Measurements from ENCODE around the gene SOWAHC. TPM values are rescaled to one million over a fixed set of nuclear protein-coding genes. Genes with fewer than 3 reads are reported as not detected.
A peak's percentile ranks its signal among the peaks of the same experiment; 100 is the strongest.

Gene SOWAHC
- total and polyA plus RNA-seq, 2 of the 13 experiments (the other 11 are each of a cell fraction or from before 2014, with no cell fraction given): 21.2 to 22.5 TPM

DNA sequence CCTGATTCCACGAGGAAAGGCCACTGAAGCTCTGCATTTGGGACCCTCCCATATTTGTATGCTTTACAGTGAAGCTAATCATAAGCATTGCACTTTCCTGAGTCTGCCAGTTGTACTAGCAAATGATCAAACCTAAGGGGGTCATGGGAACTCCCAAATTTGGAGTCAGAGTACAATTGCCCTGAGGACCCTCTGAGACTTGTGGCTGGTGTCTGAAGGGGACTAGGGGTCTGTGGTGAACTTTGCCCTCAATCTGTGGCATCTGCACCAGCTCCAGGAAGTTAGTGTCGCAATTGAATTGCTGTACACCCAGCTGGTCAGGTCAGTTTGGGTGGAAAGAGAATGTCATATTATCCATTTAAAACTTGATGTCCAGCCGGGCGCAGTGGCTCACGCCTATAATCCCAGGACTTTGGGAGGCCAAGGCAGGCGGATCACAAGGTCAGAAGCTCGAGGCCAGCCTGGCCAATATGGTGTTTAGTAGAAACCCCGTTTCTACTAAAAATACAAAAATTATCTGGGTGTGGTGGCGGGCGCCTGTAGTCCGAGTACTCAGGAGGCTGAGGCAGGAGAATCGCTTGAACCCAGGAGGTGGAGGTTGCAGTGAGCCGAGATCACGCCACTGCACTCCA lies 18.1 kb downstream of the SOWAHC start (continued):
- peak; percentile 91 for TF ChIP-seq MTA1 (CRISPR knock-in tag; IDR thresholded peaks at IDR 0.05; ENCODE audit: borderline replicate concordance)
- peak; percentile 46; the same call in 1 of the 2 replicates for TF ChIP-seq SP5 (CRISPR knock-in tag; IDR thresholded peaks at IDR 0.05; ENCODE audit: borderline replicate concordance, low read depth)
- 0 out of 2 replicates have a peak, but pooled peaks have one; percentile 29 for TF ChIP-seq BHLHE40 (IDR thresholded peaks at IDR 0.05; ENCODE audit: low read length)
- peak; percentile 55 for TF ChIP-seq TSC22D2 (CRISPR knock-in tag; IDR thresholded peaks at IDR 0.05; ENCODE audit: borderline replicate concordance)
- peak; percentile 93 for TF ChIP-seq HNF4G (IDR thresholded peaks at IDR 0.05; ENCODE audit: borderline replicate concordance, low read depth, low read length)
- peak; percentile 94 for TF ChIP-seq HNF4G (CRISPR knock-in tag; IDR thresholded peaks at IDR 0.05; ENCODE audit: borderline replicate concordance, low read depth)
- no peak; the same call in 1 of the 2 replicates for TF ChIP-seq ZNF567 (CRISPR knock-in tag; IDR thresholded peaks at IDR 0.05; ENCODE audit: borderline replicate concordance)
- TF ChIP-seq KAT8 (CRISPR knock-in tag; IDR thresholded peaks at IDR 0.05): peak; percentile 67; the same call in 1 of the 2 replicates
- 0 out of 2 replicates have a peak, but pooled peaks have one; percentile 66 for TF ChIP-seq ZNF510 (CRISPR knock-in tag; IDR thresholded peaks at IDR 0.05; ENCODE audit: low read depth)
- TF ChIP-seq E2F1 (CRISPR knock-in tag; IDR thresholded peaks at IDR 0.05): 0 out of 2 replicates have a peak, but pooled peaks have one; percentile 29
- TF ChIP-seq NCOR1 (IDR thresholded peaks at IDR 0.05; ENCODE audit: borderline replicate concordance, low read length): peak; percentile 86
- TF ChIP-seq AGO1 (IDR thresholded peaks at IDR 0.05; ENCODE audit: low read depth, low read length, poor library complexity, severe bottlenecking): no peak
- no peak for TF ChIP-seq REL (CRISPR knock-in tag; conservative IDR thresholded peaks at IDR 0.05)
- peak; percentile 50 for TF ChIP-seq PHF8 (CRISPR knock-in tag; IDR thresholded peaks at IDR 0.05)
- TF ChIP-seq ZNF354B (CRISPR knock-in tag; IDR thresholded peaks at IDR 0.05): peak; percentile 39; the same call in 1 of the 2 replicates
- TF ChIP-seq MIER3 (CRISPR knock-in tag; IDR thresholded peaks at IDR 0.05; ENCODE audit: borderline replicate concordance): peak; percentile 65; the same call in 1 of the 2 replicates
- peak; percentile 55; the same call in 1 of the 2 replicates for TF ChIP-seq FOXK1 (CRISPR knock-in tag; IDR thresholded peaks at IDR 0.05; ENCODE audit: borderline replicate concordance, low read depth)
- TF ChIP-seq ZBTB7B (CRISPR knock-in tag; IDR thresholded peaks at IDR 0.05): peak; percentile 99
- peak; percentile 60; the same call in 1 of the 2 replicates for TF ChIP-seq CBX5 (CRISPR knock-in tag; IDR thresholded peaks at IDR 0.05; ENCODE audit: borderline replicate concordance)
- peak; percentile 85 for TF ChIP-seq RCOR2 (CRISPR knock-in tag; IDR thresholded peaks at IDR 0.05)
- TF ChIP-seq, protein P1, sequence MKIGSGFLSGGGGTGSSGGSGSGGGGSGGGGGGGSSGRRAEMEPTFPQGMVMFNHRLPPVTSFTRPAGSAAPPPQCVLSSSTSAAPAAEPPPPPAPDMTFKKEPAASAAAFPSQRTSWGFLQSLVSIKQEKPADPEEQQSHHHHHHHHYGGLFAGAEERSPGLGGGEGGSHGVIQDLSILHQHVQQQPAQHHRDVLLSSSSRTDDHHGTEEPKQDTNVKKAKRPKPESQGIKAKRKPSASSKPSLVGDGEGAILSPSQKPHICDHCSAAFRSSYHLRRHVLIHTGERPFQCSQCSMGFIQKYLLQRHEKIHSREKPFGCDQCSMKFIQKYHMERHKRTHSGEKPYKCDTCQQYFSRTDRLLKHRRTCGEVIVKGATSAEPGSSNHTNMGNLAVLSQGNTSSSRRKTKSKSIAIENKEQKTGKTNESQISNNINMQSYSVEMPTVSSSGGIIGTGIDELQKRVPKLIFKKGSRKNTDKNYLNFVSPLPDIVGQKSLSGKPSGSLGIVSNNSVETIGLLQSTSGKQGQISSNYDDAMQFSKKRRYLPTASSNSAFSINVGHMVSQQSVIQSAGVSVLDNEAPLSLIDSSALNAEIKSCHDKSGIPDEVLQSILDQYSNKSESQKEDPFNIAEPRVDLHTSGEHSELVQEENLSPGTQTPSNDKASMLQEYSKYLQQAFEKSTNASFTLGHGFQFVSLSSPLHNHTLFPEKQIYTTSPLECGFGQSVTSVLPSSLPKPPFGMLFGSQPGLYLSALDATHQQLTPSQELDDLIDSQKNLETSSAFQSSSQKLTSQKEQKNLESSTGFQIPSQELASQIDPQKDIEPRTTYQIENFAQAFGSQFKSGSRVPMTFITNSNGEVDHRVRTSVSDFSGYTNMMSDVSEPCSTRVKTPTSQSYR (CRISPR knock-in tag; IDR thresholded peaks at IDR 0.05; ENCODE audit: borderline replicate concordance): peak; percentile 55; the same call in 1 of the 2 replicates
- TF ChIP-seq, protein P2, sequence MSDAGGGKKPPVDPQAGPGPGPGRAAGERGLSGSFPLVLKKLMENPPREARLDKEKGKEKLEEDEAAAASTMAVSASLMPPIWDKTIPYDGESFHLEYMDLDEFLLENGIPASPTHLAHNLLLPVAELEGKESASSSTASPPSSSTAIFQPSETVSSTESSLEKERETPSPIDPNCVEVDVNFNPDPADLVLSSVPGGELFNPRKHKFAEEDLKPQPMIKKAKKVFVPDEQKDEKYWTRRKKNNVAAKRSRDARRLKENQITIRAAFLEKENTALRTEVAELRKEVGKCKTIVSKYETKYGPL (CRISPR knock-in tag; IDR thresholded peaks at IDR 0.05): no peak
- no peak for TF ChIP-seq ATF1 (CRISPR knock-in tag; IDR thresholded peaks at IDR 0.05)
- TF ChIP-seq ZMYM4 (CRISPR knock-in tag; IDR thresholded peaks at IDR 0.05): peak; percentile 77
- TF ChIP-seq SP140L (CRISPR knock-in tag; IDR thresholded peaks at IDR 0.05; ENCODE audit: borderline replicate concordance): 0 out of 2 replicates have a peak, but pooled peaks have one; percentile 75
